NCI-H2196 treated with DMSO at 0.1 percent for 48 hours (cell line): Measurements from ENCODE around the gene RGP1.

ENCODE experiments used
- DNase-seq: peaks from one replicate; lab custom pipeline; 2025; ENCODE audit not compliant: unreplicated experiment; lab: John Stamatoyannopoulos, UW

The RGP1 gene

DNA sequence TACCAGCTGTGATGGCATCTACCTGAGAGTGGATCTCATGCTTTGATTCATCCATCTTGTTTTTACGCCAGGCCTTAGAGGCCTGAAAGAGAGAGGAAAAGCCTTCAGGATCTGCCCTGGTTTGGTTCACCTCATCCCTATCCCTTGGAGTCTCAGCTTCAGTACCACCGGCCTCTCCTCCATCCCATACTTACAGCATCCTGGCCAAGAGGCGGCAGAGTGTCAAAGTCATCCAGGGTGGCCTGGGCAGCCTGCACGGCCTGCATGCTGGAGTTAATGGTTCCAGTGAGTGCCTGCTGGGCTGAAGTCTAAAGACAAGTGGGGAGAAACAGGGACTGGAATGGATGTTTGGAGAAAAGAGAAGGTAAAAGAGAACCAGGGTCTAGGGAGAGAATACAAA lies 29.5 kb upstream of the RGP1 start:
- DNase-seq: no peak

DNA sequence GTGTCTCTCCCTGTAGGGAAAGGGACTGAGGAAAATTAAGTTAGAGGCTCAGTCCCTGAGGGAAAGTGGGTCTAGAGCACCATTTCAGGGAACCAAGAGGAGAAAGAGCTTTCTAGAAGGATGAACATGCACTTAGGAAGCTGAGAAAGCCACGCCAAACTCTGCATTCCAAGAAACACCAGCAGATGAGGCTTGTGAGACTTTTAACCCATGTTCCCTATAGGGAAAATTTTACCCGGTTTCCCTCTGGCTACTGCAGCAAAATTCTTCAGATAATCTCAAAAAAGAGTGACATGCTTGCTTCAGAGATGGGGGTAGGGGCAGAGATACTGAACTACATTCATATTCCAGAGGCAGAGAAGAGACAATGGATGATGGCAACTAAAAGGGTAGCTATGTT lies 25.7 kb upstream of the RGP1 start:
- no peak for DNase-seq

DNA sequence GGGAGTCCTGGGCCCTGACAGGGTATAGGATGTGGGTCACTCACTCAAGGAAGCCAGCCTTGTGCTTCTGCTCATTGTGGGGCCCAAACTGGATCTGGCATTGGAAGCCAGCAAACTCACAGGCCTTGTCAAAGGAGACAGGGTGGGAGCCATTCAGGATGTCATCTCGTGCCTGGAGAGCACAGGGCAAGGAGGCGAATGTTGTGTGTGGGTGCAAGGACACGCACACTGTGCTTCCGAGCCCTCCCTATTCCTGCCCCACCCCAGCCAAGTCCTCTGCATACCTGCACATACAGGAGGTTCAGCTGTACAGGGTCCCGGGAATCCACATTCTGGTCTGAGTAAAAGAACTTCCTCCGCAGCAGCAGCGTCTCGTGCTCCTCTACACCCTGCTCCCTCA lies 25.2 kb upstream of the RGP1 start:
- no peak for DNase-seq

DNA sequence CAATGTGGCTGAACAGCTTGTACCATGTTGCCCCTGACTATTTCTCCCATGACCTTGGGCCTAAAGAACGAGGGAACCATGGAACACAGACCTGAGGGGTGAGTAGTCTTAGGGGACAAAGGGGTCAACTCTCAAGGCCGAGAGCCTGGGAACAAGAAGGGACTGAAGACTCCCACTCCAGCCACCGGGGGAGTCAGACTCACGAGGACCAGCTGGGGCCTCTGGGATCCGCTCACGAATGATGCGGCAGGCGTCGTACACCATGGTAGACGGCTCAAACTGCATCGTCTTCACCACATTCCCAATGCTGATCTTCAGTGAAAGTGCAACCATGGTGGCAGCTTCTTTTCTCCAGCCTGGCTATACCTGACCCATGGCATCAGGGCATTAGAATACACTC lies 23.7 kb upstream of the RGP1 start:
- no peak for DNase-seq

DNA sequence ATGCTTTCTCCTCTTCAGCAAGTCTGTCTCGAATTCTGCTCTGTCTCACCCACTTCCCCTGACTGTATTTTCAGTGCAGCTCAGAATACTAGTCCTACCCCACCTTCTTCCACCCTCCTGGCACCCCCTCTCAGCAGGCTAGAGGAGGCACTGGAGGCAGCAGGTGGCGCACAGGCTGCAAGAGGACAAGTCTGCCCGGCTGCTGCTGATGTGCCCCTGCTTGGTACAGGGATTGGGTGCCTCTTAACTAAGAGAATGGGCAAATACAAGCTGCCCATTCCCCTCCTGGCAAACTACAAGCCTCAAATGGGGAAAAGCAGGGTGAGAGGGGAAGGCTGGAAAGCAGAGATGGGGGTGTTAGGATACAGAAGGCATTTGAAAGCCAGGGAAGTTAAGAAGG lies 22.2 kb upstream of the RGP1 start:
- DNase-seq: peak; percentile 27

DNA sequence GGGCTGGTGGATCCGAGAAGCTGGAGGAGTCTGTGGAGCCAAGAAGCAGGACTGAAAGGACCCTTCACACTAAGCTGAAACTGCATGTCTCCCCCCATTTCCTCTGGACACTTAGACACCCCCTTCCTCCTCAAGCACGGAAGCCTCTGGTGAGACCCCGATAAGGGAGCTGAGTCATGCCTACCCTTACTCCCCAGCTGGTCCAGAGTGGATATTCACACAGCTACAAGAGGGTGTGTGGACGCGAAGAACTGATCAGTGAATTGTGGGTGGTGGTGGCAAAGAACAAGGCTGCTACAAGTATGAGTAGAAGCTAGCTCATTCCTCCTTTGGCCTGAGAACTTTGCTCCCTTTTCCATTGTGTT lies 21.4 kb upstream of the RGP1 start:
- no peak for DNase-seq

DNA sequence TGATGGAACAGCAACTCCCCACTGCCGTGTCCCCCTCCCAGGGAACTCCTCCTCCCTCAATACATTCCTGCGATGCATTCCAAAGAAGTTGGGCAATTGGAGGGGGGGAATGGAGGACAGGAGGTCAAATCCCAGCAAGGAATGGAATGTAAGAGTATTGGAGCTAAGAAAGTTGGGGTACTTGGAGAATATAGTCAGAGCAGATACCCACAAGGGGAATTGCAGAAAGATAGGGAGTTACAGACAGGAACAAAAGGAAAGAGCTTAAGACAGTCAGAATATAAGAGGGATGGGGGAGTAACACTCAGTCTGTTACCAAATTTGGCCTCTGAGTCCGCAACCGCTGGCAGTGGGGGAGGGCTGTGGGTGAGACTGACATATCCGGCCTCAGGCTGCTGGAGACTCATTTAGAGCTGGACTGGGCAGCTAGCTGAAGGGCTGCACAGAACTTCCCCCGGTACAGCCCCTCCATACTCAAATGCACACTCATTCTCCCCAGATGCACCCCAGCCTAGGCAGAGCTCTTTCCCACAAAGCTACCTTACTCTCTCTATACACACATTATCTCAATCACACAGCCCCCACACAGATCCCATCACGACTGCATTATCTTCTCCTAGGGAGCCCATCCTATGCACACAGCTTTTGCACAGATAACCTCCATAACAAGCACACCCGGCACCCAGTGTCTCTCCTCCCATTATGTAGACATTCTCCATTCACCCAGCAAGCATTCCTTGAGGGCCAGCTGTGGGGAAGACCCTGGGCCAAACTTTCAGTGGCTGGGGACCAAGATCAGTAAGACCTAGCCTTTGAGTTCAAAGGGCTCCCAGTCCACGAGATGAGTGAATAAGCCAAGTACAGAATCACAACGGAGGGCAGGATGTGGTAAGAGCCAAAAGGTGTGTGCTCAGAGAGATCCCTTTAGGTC lies 20.8 kb upstream of the RGP1 start:
- DNase-seq: no peak

DNA sequence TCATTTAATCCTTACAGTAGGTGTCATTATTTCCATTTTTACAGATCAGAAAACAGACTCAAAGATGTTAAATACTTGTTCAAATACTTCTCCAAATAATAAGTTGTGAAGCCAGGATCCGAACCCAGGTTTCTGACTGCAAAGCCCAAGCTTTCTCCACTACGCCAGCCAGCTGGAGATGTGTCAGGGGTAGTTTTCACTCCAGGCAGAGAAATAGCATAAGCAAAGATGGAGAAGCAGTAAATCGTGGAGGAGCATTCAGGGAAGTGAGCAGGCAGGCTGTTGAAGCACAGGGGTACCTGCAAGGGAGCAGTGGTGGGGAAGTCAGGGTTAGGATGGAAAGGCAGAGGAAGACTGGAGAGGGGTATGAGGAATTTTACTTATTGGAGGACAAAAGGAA lies 20.0 kb upstream of the RGP1 start:
- no peak for DNase-seq

DNA sequence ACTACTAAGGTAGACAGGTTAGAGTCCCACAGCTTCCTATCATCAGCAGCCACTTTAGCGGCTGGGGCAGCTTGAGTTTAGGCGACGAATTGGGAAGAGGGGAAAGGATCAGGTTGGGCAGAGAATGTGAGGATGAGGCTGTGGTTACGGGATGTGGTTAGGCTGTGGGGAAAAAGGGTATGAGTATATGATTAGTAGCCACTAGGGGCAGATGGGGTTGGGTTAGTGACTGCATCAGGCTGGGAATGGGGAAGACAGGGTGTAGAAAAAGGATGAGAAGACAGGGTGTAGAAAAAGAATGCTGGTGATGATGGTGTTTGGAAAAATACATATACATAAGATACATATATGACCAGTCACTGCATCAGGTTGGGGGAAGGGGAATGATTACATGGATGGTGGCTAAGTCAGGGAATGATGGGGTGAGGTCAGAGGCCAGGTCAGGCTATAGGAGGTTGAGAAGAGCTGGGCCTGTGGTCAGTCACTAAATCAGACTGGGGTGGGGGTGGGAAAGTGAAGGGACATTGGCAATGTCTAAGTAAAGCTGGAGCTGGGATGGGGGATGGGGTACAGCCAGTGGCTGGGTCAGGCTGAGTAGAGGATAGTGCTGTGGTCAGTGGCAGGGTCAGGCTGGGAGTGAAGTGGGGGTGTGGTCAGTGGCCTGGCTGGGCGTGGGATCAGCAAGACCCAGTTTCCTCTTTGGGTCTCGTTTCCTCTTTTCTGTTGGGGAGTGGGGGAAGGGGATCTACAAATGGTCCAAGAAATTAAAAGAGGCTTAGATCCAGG lies 19.2 kb upstream of the RGP1 start:
- peak; percentile 16 for DNase-seq

DNA sequence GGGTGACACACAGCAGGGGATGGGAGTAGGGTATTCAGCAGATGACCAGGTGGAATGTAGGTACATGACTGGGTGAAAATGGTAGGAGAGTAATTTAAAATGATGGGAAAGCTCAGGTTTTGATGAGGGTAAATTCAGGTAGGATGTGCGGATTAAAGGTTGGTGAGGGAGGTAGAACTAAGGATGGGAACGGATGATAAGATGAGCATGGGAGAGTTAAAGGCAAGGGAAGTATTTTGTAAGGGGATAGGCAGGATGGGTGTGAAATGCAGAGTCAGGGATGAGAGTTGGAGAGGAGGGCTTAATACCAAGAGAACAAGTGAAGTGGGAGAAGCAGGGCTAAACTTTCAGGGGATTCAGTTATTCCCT lies 18.6 kb upstream of the RGP1 start:
- DNase-seq: no peak

DNA sequence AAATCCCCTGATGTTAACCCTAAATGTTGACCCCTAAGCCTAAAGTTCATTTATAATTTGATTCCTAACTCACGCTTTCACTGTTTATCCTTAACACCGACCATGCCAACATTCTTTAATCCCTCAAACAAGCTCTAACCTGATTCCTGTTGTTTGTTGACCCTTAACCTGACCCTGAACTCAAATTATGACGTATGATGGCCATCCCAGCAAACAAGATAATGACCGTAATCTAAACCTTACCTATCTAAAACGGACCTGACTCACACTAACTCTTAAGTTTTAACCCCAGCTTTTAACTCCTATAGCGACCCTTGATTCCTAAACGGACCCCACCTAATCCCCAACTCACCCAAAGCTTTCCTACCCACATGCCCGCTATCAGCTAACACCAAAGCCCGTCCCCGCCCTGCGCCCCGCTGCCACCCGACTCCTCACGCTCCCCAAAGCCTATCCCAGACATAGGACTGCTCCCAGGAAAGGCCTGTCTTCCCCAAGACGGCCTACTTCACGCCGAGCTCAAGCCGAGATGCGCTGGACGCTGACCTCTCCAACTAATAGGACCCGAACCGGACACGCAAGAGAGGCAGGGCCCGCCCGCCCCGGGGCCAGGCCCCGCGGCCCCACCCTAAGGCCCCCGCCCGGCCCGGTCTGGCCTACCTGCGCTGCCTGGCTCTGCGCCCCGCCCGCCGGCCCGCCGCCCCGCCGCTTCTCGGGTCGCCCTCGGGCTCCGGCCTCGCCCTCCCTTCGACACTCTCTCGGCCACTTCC lies 17.5 kb upstream of the RGP1 start:
- DNase-seq: no peak

DNA sequence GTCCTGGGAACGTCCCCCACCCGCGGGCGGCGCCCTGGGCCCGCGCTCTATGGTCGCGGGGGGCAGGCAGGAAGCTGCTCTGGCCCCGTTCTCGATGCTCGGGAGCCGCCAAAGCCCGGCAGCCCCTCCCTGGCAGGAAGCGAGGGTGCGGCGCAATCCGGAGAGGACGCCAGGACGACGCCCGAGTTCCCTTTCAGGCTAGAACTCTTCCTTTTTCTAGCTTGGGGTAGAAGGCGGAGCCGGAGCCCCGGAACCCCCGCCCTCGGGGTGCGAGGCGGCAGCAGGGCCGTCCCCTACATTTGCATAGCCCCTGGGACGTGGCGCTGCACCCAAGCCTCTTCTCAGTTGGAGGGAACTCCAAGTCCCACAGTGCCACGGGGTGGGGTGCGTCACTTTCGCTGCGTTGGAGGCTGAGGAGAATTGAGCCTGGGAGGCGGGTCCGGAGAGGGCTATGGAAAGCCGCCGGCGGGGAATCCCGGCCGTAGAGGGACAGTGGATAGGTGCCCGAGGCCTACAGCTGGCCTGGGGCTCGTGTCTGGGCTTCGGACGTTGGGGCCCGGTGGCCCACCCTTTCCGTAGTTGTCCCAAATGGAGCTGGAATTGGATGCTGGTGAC lies 16.8 kb upstream of the RGP1 start, which contains the start of the genes CREB3 and TLN1:
Gene CREB3, plus strand, starts transcription at position 482 of the 615 bp plus-strand sequence. Its CDS starts 107 bp downstream, at position 589.
Gene TLN1, minus strand, starts transcription at position 11 of the 615 bp plus-strand sequence. CDS start 6,501 bp downstream, outside the sequence.
- DNase-seq: peak; percentile 100

DNA sequence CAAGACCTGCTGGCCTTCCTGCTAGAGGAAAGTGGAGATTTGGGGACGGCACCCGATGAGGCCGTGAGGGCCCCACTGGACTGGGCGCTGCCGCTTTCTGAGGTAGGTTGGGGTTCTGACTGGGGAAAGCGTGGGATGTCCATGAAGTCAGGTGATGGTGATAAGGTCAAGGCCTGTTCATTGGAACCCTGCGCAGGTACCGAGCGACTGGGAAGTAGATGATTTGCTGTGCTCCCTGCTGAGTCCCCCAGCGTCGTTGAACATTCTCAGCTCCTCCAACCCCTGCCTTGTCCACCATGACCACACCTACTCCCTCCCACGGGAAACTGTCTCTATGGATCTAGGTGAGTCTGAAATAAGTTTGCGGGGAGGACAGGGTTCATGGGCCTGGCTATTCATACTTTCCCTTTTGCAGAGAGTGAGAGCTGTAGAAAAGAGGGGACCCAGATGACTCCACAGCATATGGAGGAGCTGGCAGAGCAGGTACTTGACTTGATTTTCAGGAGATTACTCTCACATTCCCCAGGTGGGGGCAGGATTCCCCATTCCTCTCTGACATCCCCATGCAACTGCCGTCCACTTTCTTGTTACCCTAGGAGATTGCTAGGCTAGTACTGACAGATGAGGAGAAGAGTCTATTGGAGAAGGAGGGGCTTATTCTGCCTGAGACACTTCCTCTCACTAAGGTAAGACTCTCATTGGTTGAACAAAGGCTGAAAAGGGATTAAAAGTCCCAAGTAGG lies 16.1 kb upstream of the RGP1 start:
- DNase-seq: peak; percentile 26

DNA sequence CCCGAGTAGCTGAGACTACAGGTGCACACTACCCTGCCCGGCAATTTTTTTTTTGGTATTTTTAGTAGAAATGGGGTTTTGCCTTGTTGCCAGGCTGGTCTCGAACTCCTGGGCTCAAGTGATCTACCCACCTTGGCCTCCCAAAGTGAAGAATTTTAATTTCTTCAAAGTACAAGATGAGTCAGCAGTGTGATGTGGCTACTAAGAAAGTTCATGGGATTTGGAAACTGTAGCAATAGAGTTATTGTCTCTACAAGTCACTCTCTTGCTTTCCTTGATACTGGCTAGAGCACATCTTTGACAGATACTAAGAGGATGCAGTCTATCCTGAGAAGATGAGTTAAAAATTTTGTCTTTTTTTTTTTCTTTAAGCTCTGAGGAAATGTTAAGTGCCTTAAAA lies 15.0 kb upstream of the RGP1 start:
- DNase-seq: no peak

DNA sequence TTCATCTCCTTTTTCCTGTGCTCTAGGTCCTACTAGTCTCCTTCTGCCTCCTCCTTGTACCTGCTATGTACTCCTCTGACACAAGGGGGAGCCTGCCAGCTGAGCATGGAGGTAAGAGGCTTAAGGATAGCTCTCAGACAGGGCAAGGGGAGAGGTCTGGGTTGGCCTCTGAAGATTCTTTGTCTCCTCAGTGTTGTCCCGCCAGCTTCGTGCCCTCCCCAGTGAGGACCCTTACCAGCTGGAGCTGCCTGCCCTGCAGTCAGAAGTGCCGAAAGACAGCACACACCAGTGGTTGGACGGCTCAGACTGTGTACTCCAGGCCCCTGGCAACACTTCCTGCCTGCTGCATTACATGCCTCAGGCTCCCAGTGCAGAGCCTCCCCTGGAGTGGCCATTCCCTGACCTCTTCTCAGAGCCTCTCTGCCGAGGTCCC lies 12.9 kb upstream of the RGP1 start:
- peak; percentile 78 for DNase-seq

DNA sequence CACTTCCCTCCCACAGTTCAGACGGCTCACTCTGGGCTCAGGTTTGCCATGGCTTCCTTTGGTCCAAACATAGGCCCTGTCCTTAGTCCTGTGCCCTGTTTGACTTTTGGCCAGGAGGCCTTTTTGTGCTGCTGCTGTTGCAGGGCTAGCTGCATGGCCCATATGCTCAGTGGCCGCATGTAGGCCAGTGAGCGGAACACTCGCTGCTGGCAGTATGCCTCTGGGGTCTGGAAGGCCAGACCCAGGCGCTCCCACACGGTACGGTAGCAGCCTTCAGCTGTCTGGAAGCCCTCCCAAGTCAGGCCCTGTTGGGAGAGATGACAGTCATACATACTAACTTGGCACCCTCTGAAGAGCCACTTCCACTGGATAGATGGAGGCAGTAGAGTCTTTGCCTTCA lies 11.9 kb upstream of the RGP1 start:
- no peak for DNase-seq

DNA sequence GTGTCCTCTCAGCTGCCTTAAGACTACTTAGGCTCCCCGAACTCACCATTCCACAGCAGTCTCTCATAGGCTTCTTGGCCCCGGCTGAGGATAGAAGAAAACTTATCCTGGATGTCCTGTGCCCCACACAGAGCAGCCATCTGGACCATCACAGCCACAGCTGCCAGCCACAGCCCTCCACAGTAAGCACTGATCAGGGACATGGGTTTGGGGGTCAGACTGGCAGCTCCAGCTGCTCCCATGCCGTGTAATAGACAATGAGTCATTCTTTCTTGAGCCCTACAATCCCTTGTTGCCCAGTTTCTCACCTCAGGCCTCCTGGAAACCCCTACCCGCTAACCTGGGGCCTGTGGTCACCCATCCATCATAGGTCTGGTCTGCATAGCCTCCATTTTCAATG lies 10.9 kb upstream of the RGP1 start:
- no peak for DNase-seq

DNA sequence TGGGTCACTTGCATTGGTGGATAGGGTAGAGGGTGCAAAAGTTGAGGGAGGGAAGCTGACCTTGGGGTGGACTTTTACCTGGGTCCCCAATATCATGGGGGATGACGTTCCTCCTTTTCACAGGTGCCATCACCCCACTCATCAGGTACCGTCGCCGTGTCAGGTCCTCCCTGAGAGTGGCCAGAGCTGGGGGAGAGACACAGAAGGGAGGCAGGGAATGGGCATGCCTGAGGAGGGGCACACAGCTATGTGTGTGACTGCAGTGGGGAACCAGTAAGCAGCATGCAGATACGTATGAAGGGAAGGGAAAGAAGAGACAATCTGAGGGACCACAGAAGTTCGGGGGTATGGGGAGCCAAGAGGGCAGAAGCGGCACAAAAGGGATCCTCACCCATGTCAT lies 10.2 kb upstream of the RGP1 start:
- DNase-seq: no peak

DNA sequence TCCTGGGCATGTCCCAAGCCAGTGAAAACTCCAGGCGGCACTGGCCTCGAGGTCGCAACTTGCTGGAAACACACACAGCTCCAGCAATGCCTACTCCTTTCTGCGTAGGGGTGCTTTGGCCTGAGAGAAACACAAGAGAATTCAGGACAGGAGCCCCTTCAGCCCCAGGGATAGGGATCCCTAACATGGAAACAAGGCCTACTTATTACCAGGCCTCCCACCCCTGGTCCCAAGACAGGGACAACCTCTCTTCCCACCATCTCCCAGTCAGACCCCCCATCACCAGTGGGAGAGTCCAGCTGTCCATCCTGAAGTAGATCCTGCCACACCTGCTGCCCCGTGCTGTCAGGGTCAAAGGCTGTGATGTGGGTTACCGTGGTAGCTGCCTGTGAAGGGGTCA lies 8.8 kb upstream of the RGP1 start:
- no peak for DNase-seq

DNA sequence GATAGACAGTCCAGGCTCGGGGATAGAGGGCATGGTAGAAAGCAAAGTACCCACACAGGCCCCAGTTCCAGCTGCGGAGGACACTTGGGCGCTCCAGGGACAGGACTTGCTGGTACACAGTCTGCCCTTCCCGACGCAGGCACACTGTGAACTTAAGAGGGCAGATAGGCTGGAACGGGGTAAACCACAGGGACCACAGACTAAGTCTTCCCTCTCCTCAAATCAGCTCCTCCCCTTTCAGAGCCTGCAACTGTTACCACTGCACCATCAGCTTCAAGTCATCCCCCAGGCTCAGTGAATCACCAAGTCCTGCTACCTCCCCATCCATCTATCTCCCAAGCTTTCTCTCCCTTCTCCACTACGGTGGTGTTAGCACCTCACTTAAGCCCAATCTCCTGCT lies 7.3 kb upstream of the RGP1 start:
- DNase-seq: no peak
